ENCODE results near the gene CYP1B1.

DNA sequence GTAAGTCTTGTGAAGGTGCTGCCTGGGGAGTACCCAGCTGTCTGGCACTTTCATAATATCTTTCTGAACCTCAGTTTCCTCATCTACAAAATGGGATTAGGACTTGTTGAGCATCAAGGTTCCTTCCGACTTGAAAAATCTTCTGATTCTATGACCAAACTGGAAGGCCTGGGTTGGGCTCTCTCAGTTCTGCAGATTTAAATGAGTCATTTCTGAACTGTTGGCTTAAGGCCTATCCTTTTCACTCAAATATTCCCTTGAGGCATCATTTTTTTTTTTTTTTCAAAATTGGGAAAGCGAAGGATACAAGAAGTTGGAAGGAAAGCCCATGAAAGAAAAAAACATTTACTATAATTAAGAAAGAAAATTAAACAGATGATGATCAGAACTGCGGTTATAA lies 40.8 kb upstream of the CYP1B1 start:
- TF ChIP-seq, protein P1, sequence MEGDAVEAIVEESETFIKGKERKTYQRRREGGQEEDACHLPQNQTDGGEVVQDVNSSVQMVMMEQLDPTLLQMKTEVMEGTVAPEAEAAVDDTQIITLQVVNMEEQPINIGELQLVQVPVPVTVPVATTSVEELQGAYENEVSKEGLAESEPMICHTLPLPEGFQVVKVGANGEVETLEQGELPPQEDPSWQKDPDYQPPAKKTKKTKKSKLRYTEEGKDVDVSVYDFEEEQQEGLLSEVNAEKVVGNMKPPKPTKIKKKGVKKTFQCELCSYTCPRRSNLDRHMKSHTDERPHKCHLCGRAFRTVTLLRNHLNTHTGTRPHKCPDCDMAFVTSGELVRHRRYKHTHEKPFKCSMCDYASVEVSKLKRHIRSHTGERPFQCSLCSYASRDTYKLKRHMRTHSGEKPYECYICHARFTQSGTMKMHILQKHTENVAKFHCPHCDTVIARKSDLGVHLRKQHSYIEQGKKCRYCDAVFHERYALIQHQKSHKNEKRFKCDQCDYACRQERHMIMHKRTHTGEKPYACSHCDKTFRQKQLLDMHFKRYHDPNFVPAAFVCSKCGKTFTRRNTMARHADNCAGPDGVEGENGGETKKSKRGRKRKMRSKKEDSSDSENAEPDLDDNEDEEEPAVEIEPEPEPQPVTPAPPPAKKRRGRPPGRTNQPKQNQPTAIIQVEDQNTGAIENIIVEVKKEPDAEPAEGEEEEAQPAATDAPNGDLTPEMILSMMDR (IDR thresholded peaks at IDR 0.05): no peak
- no peak for TF ChIP-seq POLR2A (IDR thresholded peaks at IDR 0.05)

Data from esophagus squamous epithelium (tissue), 4 donors.